Caco-2 (cell line): Measurements from ENCODE around the gene TAT. TPM values are rescaled to one million over a fixed set of nuclear protein-coding genes. Genes with fewer than 3 reads are reported as not detected.
A peak's percentile ranks its signal among the peaks of the same experiment; 100 is the strongest.

ENCODE experiments used
- BruUV-seq: library from RNA; stranded (reverse); fragments of 400-500 nt; replicated peaks from 2 replicates; lab custom pipeline; 2021; lab: Mats Ljungman, UMichigan
- CTCF ChIA-PET: fragments of 300-600 bp; sonication (Branson Sonifier 250); formaldehyde crosslinking; loops from one replicate; lab custom pipeline; 2022; ENCODE audit warnings: antibody characterized with exemption; lab: Charles Lee
- POLR2A ChIA-PET: fragments of 300-600 bp; sonication (Branson Sonifier 250); formaldehyde crosslinking; loops from one replicate; lab custom pipeline; 2022; ENCODE audit warnings: antibody characterized with exemption; lab: Charles Lee
- DNase-seq, 2 experiments: peaks; one replicate each; pipeline versions ENCODE4 v3.0.0 to v3.0.0-alpha.2; 2020 to 2022
- H3K27me3 ChIP-seq: replicated peaks from 2 replicates; pipeline ENCODE4 v1.6.0; 2011; ENCODE audit warnings: low read length; ENCODE audit not compliant: control insufficient read depth, insufficient read depth
- H3K36me3 ChIP-seq: 2 replicates; pipeline ENCODE4 v1.5.1; 2011; ENCODE audit warnings: low read length; ENCODE audit not compliant: control insufficient read depth, insufficient read depth
- H3K4me1 ChIP-seq: fragments of 250-450 bp; sonication (Bioruptor Pico); 2 replicates; pipeline ENCODE4 v1.5.1; 2020; ENCODE audit warnings: mild to moderate bottlenecking
- H3K4me3 ChIP-seq: 2 replicates; pipeline ENCODE4 v1.5.1; 2011; ENCODE audit warnings: low read depth, mild to moderate bottlenecking, control low read depth, low read length
- H3K9me3 ChIP-seq: fragments of 250-450 bp; sonication (Bioruptor Pico); 2 replicates; pipeline ENCODE4 v1.5.1; 2020; ENCODE audit warnings: mild to moderate bottlenecking, moderate library complexity
- H3K27ac Mint-ChIP-seq: one replicate; pipeline ENCODE4 v1.8.0; 2022; ENCODE audit warnings: mixed read lengths; ENCODE audit not compliant: unreplicated experiment
- H3K27me3 Mint-ChIP-seq: one replicate; pipeline ENCODE4 v1.8.0; 2022; ENCODE audit warnings: mixed read lengths; ENCODE audit not compliant: insufficient read depth, unreplicated experiment
- H3K36me3 Mint-ChIP-seq: one replicate; pipeline ENCODE4 v1.8.0; 2022; ENCODE audit warnings: mild to moderate bottlenecking, mixed read lengths; ENCODE audit not compliant: insufficient read depth, unreplicated experiment
- H3K4me1 Mint-ChIP-seq: one replicate; pipeline ENCODE4 v1.8.0; 2022; ENCODE audit warnings: low read depth, mixed read lengths; ENCODE audit not compliant: unreplicated experiment
- H3K4me3 Mint-ChIP-seq: one replicate; pipeline ENCODE4 v1.8.0; 2022; ENCODE audit warnings: mild to moderate bottlenecking, moderate library complexity, mixed read lengths; ENCODE audit not compliant: unreplicated experiment
- H3K9me3 Mint-ChIP-seq: one replicate; pipeline ENCODE4 v1.8.0; 2022; ENCODE audit warnings: mixed read lengths; ENCODE audit not compliant: unreplicated experiment
- CTCF ChIP-seq, 2 experiments: fragments of 200-600 bp in 1 of 2; IDR thresholded peaks; 1 replicate in 1 of 2; 2 replicates in 1 of 2; pipeline versions ENCODE4 v1.5.1 to v1.8.0; 2011 to 2022; ENCODE audit warnings: antibody characterized with exemption in 1 of 2, control low read depth in 1 of 2, inconsistent platforms in 1 of 2, low read depth in 1 of 2, low read length in 1 of 2, mild to moderate bottlenecking in 1 of 2, moderate library complexity in 1 of 2; ENCODE audit not compliant: insufficient read depth in 1 of 2, severe bottlenecking in 1 of 2, unreplicated experiment in 1 of 2
- intact Hi-C: fragments of 100-400 bp; cut with micrococcal nuclease; formaldehyde crosslinking; loops from one replicate; pipeline ENCODE4 v1.10.0; 2022; ENCODE audit not compliant: unreplicated experiment
- total RNA-seq: library from RNA; stranded (reverse); gene quantifications from 2 replicates; pipeline ENCODE4 v1.2.3, GENCODE V29; 2022

TAT gene
- total RNA-seq, 1 experiment from 2014 or later: not detected

GRCh38 chr16:71542377-71542776 lies 34.5 kb downstream of the TAT start:
- Mint-ChIP-seq H3K4me1 (no peaks in the 10 kb centered on the region), H3K27me3 (peaks cover 14% of the 10 kb centered on the region), H3K4me3 (no peak overlapping the region), H3K36me3 (no peaks in the 10 kb centered on the region), H3K27ac (no peak overlapping the region), H3K9me3 (no peaks in the 10 kb centered on the region)
- ChIA-PET POLR2A (no interaction called here), CTCF (interaction anchor here (0.5 kb wide), 1 partner anchor 13 kb away, joined by 6 read pairs; no protein-coding TSS in a partner anchor)
- DNase-seq: peak; percentile 54 to 59
- Histone ChIP-seq H3K36me3 (no peaks in the 10 kb centered on the region), H3K4me3 (no peak overlapping the region), H3K27me3 (no peaks in the 10 kb centered on the region), H3K4me1 (no peaks in the 10 kb centered on the region), H3K9me3 (no peaks in the 10 kb centered on the region)
- intact Hi-C loops: no loop called here
- no TSS peak for BruUV-seq
- peak; percentile 49 to 50 for TF ChIP-seq CTCF (IDR thresholded peaks at IDR 0.05; ENCODE audit: insufficient read depth in 1 of 2, low read depth in 1 of 2, low read length in 1 of 2, severe bottlenecking in 1 of 2, unreplicated experiment in 1 of 2)

GRCh38 chr16:71537643-71538042 lies 39.2 kb downstream of the TAT start:
- Mint-ChIP-seq H3K4me3 (no peak overlapping the region), H3K4me1 (no peaks in the 10 kb centered on the region), H3K36me3 (no peaks in the 10 kb centered on the region), H3K27me3 (peaks cover 14% of the 10 kb centered on the region), H3K27ac (no peak overlapping the region), H3K9me3 (no peaks in the 10 kb centered on the region)
- POLR2A ChIA-PET: no interaction called here
- BruUV-seq: no TSS peak
- TF ChIP-seq CTCF (IDR thresholded peaks at IDR 0.05; ENCODE audit: insufficient read depth in 1 of 2, low read depth in 1 of 2, low read length in 1 of 2, severe bottlenecking in 1 of 2, unreplicated experiment in 1 of 2): peak; percentile 53 to 88
- DNase-seq: peak; percentile 62 to 71
- H3K36me3 ChIP-seq: no peaks in the 10 kb centered on the region
- CTCF ChIA-PET: no interaction called here
- no peaks in the 10 kb centered on the region for H3K9me3 ChIP-seq
- no peak overlapping the region for H3K4me3 ChIP-seq
- intact Hi-C loops: loop anchor here (1.0 to 5.0 kb wide), 4 partner anchors 35 to 125 kb away; no protein-coding TSS in a partner anchor
- H3K27me3 ChIP-seq: no peaks in the 10 kb centered on the region
- no peaks in the 10 kb centered on the region for H3K4me1 ChIP-seq

- POLR2A ChIA-PET: no interaction called here
- Histone ChIP-seq H3K4me3 (no peak overlapping the region), H3K4me1 (no peaks in the 10 kb centered on the region), H3K9me3 (no peaks in the 10 kb centered on the region), H3K27me3 (no peaks in the 10 kb centered on the region), H3K36me3 (no peaks in the 10 kb centered on the region)
- Mint-ChIP-seq H3K36me3 (no peaks in the 10 kb centered on the region), H3K27ac (no peak overlapping the region), H3K9me3 (no peaks in the 10 kb centered on the region), H3K4me1 (no peaks in the 10 kb centered on the region), H3K4me3 (no peak overlapping the region), H3K27me3 (peaks cover 19% of the 10 kb centered on the region)
- intact Hi-C loops: loop anchor here (1.0 to 5.0 kb wide), 4 partner anchors 34 to 125 kb away; no protein-coding TSS in a partner anchor
- CTCF ChIA-PET: interaction anchor here (0.9 kb wide), 1 partner anchor 37 kb away, joined by 3 read pairs; no protein-coding TSS in a partner anchor
- BruUV-seq: no TSS peak
- no peak for TF ChIP-seq CTCF (IDR thresholded peaks at IDR 0.05; ENCODE audit: insufficient read depth in 1 of 2, low read depth in 1 of 2, low read length in 1 of 2, severe bottlenecking in 1 of 2, unreplicated experiment in 1 of 2)
- no peak for DNase-seq
Observed at GRCh38 chr16:71536752-71537499, 40.0 kb downstream of the TAT start.
